ENCODE data around the gene ASS1.

ASS1 gene

GRCh38 chr9:130437011-130437789 lies 7.6 kb upstream of the ASS1 start:
- DNase-seq = no peak

GRCh38 chr9:130438382-130438981 lies 6.3 kb upstream of the ASS1 start:
- no peak for DNase-seq

GRCh38 chr9:130441031-130441430 lies 3.7 kb upstream of the ASS1 start:
- DNase-seq = no peak

GRCh38 chr9:130442746-130443455 lies 1.9 kb upstream of the ASS1 start:
- DNase-seq = no peak

- no peak for DNase-seq
These were observed 1.3 kb upstream of the ASS1 start for GRCh38 chr9:130443456-130443801.

GRCh38 chr9:130443840-130444492 lies 795 bp upstream of the ASS1 start:
- no peak for DNase-seq

GRCh38 chr9:130445268-130445983 lies 665 bp downstream of the ASS1 start:
- DNase-seq = no peak

GRCh38 chr9:130446101-130446861 lies 1.5 kb downstream of the ASS1 start:
- peak; percentile 23 for DNase-seq

- no peak for DNase-seq
These were observed 2.5 kb downstream of the ASS1 start for GRCh38 chr9:130447193-130447816.

GRCh38 chr9:130448035-130448624 lies 3.4 kb downstream of the ASS1 start:
- DNase-seq = no peak

GRCh38 chr9:130448771-130449603 lies 4.2 kb downstream of the ASS1 start:
- no peak for DNase-seq

- DNase-seq = no peak
These were observed 5.7 kb downstream of the ASS1 start for GRCh38 chr9:130450344-130451003.

- DNase-seq = no peak
These were observed 6.2 kb downstream of the ASS1 start for GRCh38 chr9:130451004-130451390.

- DNase-seq = no peak
These were observed 7.0 kb downstream of the ASS1 start for GRCh38 chr9:130451509-130452388.

GRCh38 chr9:130452835-130453234 lies 8.1 kb downstream of the ASS1 start:
- no peak for DNase-seq

GRCh38 chr9:130453487-130453886 lies 8.7 kb downstream of the ASS1 start:
- no peak for DNase-seq

- DNase-seq = no peak
These were observed 9.5 kb downstream of the ASS1 start for GRCh38 chr9:130454096-130454811.

GRCh38 chr9:130454812-130455325 lies 10.1 kb downstream of the ASS1 start:
- DNase-seq = no peak

Measured in GOT3 (cell line).